Measurements from ENCODE around the gene CABP7.

GRCh38 chr22:29748248-29748893, 28.6 kb downstream of the CABP7 start:
- TF ChIP-seq, protein P1, sequence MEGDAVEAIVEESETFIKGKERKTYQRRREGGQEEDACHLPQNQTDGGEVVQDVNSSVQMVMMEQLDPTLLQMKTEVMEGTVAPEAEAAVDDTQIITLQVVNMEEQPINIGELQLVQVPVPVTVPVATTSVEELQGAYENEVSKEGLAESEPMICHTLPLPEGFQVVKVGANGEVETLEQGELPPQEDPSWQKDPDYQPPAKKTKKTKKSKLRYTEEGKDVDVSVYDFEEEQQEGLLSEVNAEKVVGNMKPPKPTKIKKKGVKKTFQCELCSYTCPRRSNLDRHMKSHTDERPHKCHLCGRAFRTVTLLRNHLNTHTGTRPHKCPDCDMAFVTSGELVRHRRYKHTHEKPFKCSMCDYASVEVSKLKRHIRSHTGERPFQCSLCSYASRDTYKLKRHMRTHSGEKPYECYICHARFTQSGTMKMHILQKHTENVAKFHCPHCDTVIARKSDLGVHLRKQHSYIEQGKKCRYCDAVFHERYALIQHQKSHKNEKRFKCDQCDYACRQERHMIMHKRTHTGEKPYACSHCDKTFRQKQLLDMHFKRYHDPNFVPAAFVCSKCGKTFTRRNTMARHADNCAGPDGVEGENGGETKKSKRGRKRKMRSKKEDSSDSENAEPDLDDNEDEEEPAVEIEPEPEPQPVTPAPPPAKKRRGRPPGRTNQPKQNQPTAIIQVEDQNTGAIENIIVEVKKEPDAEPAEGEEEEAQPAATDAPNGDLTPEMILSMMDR (IDR thresholded peaks at IDR 0.05; ENCODE audit: borderline replicate concordance, extremely low read depth, low read length, poor library complexity, severe bottlenecking), result no peak
- TF ChIP-seq EZH2 (IDR thresholded peaks at IDR 0.05; ENCODE audit: borderline replicate concordance, low read depth, low read length, severe bottlenecking), result no peak
